Activated CD4-positive, alpha-beta T cell treated with anti-CD3 and anti-CD28 coated beads, Interleukin-2, amount 50 U/mL, for 24 hours (primary cell): Measurements from ENCODE around the gene ARHGEF28.

Experiments used
- DNase-seq, 2 donors: peaks; one replicate each; pipeline ENCODE4 v3.0.0-alpha.2; 2020; ENCODE audit warnings: low read depth in 1 of 2, low spot score in 1 of 2

Gene ARHGEF28

DNA sequence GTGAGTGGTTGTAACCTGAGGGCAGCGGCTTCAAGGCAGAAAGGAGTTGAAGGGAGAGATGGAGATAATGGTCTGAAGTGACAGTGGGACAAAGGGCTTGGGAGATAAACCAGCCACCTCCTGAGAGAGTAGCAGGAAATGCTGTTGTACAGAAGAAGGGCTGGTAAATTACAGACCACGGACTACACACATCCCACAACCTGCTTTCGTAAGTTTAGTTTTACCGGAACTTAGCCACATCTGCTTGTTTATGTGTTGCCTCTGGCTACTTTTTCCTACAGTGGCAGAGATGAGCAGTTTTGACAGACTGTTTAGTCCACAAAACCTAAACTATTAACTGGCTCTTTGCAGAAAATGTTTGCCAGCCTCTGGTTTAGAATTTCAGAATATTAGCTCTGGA, 269.5 kb downstream of the ARHGEF28 start:
- DNase-seq, result no peak

DNA sequence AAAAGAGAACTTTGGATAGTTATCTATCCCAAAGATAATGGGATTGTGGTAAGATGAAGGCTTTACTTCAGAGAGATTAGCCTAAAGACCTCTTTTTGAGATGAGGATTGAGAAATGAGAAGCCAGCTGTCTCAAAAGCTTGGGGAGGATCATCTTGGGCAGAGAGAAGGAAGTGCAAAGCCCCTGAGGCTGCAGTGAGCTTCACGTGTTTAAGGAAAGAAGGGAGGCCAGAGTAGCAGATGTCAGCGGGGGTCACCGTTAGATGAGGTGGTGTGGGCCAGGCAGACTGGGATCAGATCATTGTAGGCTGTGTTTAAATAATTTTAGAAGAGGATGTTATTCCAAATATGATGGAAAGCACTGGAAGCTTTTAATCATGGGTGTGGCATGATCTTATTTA, 270.1 kb downstream of the ARHGEF28 start:
- no peak for DNase-seq

DNA sequence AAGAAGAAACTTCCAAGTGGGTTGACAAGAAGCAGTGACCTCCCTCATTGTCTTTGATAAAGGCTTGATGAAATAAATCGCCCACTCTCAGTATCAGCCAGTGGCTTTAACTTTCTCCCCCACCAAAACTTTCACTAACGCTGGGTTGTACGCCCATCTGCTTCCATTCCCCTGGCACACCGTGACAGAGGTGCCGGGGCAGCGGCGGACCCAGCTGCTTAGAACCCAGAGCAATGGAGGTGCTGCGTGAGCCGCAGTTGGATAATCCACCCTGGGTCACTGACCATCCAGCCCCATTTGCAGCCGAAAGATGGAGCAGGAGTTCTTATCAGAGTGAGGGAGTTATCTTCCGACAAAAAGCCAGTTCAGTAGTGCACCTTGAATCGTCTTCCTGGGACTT, 270.7 kb downstream of the ARHGEF28 start:
- no peak for DNase-seq

DNA sequence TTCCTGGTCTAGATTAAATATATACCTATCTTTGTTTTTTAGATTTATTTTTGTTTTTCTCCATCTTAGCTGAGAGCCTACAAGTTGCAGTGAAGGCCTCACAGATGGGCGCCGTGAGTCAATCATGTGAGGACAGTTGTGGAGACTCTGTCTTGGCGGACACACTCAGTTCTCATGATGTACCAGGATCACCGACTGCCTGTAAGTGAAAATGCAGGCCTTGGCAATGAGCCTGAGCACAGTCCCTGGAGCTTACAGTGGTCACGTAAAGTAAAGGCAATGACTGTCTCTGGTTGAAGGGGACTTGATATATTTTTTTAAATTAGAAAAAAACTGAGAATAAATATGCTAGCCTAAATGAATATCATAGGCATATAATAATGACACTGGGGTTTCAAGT, 271.9 kb downstream of the ARHGEF28 start:
- no peak for DNase-seq

DNA sequence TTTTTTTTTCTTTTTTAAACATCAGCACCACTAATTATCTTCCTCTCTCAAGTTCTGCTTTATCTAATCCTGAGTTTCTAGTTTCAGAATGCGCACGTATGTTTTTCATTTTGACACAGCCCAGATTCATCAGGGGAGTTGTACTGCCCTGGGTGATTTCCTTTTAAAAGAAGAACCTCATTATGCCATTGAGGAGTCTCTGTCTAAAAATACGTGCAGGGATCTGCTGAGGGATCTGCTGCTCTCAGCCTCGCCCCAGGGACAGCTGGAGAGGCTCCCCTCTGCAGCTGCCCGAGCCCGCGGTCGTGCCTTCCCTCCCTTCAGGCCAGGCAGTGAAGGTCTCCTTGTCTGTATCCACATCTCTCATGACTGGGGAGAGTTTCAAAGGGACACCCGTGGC, 273.1 kb downstream of the ARHGEF28 start:
- no peak for DNase-seq

DNA sequence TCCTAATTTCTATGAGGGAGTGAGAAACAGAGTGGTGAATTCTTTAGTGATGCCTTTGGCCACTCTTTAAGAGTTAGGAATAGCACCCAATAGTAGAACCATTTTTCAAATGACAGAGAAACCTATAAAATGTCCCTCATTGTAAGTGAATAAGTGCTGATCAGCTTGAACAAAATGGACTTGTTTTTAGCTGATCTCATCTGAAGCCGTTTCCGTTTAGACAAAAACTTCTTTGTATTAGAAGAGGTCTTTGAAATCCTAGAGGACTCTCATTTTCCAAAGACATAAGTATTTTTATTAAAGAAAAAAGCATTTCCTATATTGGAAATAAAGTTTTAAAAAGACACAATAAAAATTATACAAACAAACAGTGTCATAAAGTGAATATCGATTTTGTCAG, 273.9 kb downstream of the ARHGEF28 start:
- DNase-seq, result no peak

DNA sequence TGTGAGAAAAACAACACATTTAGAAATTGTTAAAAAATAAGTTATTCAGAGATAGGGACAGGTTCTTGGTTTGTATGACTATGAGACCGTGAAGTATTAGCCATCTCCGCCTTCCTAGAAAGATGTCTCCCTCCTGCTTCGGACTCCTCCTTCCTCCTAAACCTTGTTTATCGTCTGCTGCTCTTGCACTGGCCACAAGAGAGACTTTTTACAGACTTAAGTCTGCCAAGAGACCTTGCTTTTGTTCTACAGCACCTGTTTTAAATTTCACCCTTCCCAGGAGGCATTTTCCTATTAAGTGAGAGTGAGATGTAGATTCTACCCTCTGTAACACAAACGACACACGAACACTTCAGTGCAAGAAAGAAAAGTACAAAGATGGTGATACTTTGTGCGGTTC, 274.6 kb downstream of the ARHGEF28 start:
- DNase-seq, result no peak

DNA sequence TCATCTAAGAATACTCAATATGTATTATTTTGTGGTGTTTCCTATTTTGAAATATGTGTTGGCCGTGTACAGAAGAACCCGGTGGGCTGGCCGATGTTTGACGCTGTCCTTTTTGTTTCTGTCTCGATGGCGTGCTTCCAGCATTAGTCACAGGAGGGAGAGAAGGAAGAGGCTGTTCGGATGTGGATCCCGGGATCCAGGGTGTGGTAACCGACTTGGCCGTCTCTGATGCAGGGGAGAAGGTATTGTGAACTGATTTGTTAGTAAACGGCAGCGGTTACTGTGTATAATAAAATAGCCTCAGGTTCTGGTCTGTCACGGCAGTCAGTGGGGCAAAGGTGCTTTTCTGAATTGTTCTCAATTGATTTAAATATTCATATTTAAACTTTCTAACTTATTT, 275.0 kb downstream of the ARHGEF28 start:
- no peak for DNase-seq

DNA sequence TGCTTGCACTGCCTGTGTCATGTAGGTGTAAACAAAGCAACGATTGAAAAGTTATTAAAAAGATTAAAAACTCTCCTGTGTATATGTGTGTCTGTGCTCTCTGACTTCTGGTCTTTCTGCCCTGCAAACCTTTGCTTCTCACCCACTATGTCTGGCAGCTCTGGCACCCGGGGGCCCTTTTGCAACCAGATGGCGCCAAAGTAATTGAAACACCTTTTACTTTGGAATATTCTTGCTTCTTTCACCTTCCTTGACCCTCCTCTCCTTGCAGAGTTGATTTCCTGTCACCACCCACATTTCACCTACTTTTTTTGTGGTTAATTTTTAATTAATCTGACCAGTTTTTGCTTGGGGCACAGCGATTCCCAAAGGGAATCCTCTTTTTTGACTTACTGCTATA, 275.5 kb downstream of the ARHGEF28 start:
- no peak for DNase-seq

DNA sequence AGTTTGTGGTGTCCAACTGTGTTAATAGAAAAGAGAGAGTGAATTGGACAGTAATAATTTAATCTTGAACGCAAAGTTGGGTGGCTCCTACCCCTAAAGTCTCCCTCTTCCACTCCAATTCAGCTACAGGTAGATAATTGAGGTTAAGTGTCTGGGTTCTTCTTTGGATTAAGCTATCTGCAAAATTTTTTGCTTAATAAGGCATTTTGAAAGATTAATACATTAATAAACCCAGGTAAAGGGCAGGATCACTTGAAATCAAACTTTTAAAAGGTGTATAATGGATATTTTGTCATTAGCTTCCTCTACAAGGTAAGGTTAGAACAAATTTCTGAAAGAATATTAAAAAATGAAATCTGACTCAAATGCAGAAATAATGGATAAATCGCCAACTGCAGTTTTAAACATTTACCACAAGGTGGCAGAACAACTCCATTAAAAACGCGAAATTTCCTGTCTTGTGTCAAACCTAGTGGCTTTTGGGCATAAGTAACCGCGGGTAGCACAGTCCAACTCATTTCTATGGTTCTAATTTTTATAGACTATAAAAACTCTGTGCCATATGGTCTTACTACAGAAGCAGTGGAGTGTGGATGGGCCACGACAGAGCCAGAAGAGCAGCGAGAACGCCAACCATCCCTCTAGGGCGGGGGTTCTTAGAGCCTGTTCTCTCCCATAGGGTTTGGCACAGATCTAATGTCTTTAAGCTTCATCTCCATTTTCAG, 276.5 kb downstream of the ARHGEF28 start:
- peak in 1 of 2 donors; percentile 18 for DNase-seq

DNA sequence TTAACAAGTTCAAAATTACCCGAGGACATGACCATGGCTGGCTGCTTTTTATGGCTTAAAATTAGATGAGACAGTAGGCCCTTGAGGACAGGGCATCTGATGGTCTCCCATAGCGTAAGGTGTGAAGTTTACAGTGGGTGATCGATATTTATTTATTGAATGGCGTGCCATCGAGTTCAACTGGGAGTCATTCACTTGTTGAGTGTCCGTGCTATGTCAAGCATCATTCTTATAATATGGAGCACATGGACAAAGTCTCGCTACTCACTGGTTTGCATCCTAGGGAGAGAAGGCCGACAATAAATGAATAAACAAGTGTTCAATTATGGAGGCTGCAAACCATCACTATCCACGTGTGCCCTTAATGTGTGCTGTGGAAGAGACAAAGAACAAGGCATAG, 277.2 kb downstream of the ARHGEF28 start:
- no peak for DNase-seq

DNA sequence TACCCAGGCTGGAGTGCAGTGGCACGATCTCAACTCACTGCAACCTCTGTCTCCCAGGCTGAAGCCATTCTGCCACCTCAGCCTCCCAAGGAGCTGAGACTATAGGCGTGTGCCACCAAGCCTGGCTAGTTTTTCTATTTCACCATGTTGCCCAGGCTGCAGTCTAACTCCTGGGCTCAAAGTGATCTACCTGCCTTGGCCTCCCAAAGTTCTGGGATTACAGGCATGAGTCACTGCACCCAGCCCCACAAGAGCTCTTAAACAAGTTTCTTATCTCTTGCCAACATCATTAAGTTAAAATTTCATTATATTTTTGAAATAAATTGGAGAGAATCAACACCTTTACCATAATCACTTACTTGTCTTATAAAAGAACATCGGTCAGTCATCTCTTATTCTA, 280.3 kb downstream of the ARHGEF28 start:
- DNase-seq, result no peak

DNA sequence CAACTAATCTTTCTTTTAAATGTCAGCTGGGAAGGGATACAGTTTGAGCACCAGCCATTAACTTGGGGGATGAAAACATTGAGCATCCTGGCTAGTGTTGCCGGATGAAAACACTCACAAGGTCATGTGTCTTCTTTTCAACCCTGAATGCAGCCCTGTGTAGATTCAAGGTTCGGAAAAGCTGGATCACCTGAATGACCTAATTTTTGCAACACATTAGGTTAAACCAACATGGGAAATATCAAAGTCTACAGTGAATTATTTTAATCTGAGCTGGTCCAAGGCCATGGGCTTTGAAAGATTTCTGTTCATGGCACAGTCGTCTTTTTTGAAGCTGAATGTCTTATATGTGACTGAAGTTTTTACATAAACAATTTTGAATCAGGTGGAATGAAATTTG, 281.2 kb downstream of the ARHGEF28 start:
- no peak for DNase-seq

DNA sequence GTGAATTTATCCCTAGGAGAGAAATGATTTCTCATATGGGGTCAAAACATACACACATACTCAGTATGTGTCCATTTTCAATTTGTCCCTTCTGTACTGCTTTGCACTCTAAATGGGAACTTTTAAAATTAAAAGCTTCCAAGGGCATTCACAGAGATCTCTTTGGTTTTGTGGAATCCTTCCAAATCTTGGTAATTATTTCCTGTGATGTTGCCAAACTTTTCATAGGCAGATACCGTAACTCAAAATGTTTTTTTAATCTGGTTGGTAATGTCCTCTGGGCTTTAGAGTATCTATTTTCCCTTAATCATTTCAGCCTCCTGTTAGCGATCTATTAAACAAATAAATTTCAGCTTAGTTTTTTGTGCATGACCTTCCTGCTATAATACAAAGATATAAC, 282.4 kb downstream of the ARHGEF28 start:
- DNase-seq, result no peak

DNA sequence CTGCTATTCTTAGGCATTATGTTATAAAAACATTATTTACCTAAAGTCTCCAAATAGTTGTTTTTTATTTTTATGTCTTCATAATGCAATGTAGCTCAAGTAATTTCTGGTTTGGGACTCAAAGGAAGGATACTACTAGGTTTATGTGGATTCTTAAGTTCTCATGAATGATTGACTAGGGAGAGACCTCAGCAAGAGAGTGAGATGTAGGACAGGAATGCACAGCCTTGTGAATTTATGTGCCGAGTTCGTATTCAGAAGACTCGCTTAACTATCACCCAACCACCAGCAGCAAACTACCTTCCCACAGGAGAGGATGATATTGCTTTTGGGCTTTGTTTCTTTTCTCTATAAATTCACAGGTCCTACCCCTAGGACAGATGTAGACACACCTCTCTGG, 282.9 kb downstream of the ARHGEF28 start:
- no peak for DNase-seq

DNA sequence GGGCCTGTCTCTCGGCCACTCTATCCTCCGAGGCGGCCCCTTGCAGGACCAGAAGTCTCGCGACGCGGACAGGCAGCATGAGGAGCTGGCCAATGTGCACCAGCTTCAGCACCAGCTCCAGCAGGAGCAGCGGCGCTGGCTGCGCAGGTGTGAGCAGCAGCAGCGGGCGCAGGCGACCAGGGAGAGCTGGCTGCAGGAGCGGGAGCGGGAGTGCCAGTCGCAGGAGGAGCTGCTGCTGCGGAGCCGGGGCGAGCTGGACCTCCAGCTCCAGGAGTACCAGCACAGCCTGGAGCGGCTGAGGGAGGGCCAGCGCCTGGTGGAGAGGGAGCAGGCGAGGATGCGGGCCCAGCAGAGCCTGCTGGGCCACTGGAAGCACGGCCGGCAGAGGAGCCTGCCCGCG, 283.5 kb downstream of the ARHGEF28 start:
- DNase-seq, result no peak

DNA sequence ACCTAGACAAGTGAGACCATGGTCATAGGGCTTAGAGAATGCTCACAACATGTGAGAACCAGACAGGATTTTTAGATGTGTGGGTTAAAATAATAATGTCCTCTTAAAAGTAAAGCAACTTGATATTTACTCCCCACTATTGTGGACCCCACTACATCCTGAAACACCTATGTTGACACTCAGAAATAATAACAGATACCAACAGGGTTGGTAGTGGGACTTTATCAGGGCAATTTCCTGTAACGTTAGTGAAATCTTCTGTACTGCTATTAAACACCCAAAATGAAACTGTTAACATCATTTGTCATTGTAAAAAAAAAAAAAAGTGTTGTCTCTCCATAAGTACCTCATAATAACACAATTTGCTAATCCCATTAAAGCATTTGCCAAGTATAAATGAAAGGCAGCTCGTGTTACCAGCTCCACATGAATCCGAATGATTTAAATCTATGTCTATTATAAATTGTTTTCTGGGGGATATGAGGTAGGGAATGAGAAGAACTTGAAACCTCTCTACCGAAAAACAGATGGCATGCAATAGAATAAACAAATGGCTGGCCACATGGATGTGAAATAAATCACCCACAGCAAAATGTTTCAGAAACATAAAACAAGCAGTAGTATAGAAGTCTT, 285.9 kb downstream of the ARHGEF28 start:
- DNase-seq, result no peak

DNA sequence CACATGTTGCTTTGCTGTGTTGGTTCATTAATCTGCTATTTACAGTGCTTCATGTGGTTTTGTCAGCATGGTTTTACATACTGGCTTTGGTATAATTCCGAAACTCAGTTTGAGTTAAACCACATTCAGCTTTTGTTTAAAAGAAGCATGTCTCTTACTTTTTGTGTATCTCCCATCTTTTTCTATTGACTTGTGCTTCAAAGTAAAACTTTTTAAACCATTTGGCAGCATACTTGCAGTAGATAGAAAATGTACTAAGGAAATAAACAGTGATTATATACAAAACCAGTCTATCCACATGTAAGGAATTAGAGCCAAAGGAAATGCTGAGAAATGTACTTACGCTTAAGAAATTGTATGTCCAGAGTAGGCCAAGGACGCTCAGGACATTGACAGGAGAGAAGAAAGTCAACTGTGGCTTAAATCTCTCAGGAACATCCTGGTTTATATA, 286.9 kb downstream of the ARHGEF28 start:
- no peak for DNase-seq

DNA sequence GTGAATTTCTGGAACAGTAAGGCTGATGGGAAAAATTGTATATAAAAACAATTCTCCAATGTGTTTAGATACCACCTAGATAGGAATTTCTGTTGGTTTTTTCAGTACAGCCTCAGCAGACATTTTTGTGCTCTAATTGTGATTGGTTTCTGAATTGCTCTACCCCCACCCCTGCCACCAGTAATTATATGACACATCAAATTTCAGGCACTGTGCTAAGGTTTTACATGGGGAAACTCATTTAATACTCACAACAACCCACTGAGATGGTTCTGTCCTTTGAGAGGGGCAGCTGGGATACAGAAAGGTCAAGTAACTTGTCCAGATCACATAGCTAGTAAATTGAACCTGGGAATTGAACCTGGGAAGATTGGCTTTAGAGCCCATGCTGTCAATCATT, 288.0 kb downstream of the ARHGEF28 start:
- DNase-seq, result no peak

DNA sequence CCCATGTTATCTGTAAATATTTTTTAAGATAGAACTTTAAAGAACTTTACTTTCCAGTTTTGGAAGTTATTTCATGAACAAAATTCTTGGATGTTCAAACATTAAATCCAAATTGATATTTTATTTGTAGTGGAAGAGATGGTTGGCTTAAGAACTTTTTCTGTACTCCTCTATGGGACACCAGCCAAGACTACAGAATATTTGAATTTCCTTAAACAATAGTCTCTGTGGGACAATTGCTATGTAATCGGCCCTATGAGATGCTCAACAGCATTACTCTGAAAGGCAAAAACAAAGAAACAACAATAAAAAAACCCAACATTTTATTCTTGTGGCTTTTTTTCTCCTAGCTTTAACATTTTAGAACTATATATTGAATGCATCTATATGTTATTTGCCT, 289.3 kb downstream of the ARHGEF28 start:
- DNase-seq, result no peak

DNA sequence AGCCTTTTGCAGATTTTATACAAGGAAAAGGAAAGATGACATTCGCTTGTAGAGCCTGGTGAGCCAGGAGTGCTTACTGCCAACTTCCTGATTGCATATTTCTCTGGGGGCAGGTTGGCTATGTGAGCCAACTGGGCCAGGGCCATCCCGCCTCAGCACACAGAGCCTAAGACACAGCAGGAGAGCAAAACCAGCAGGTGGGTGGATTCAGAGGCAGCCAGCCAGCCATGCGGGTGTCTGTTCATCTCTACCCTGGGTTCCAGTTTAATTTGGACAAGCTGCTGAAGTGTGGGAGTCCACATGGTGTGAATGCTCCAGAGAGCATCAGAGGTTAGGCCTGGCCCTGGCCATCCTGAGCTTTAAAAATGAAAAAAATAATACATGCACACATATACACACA, 291.4 kb downstream of the ARHGEF28 start:
- DNase-seq, result no peak

DNA sequence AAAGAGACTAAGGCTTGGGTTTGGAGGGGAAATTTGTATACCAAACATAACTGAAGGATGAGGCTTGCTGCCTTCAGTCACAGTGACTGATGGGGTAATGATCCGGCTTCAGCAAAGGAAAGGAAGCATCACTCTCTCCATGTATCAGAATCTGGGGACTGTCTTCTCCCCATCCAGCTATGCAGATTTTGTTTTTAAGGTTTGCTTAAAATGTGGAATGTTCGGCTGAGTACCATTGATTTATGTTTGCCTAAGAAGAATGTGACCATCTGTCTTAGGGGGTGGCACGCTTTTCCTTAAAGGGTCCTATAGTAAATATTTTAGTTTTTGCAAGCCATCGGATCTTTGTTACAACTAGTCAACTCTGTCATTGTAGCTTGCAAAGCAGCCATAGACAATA, 291.9 kb downstream of the ARHGEF28 start:
- DNase-seq, result no peak

DNA sequence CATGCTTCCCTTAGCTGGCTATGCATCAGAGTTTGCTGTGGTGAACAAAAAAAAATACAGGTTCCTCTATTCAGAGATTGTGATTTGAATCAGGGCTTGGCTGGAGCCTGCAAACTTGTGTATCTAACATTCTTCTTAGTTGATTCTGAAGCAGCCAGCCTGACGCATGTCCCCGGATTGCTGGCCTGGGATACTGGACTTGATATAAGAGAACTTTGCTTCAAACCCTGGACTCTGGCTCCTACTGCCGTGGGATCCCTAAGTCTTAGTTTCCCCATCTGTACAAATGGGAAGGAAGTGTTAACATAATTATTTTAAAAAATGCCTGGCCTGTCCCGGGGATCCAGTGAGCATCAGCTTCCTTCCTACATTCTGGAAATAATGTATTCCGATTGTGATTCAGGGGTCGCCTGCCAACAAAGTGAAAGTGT, 292.8 kb downstream of the ARHGEF28 start:
- no peak for DNase-seq
